COLO668 (cell line): ENCODE data around the gene ERC1.

ENCODE experiments used
- DNase-seq: peaks from one replicate; lab custom pipeline; 2025; ENCODE audit not compliant: unreplicated experiment; lab: John Stamatoyannopoulos, UW

Gene ERC1

GRCh38 chr12:1280059-1280458 lies 289.0 kb downstream of the ERC1 start:
- DNase-seq: no peak

- DNase-seq: no peak
Observed at GRCh38 chr12:1281683-1282366, 290.8 kb downstream of the ERC1 start.

GRCh38 chr12:1282670-1283315 lies 291.8 kb downstream of the ERC1 start:
- no peak for DNase-seq

GRCh38 chr12:1283316-1283715 lies 292.3 kb downstream of the ERC1 start:
- no peak for DNase-seq

DNA sequence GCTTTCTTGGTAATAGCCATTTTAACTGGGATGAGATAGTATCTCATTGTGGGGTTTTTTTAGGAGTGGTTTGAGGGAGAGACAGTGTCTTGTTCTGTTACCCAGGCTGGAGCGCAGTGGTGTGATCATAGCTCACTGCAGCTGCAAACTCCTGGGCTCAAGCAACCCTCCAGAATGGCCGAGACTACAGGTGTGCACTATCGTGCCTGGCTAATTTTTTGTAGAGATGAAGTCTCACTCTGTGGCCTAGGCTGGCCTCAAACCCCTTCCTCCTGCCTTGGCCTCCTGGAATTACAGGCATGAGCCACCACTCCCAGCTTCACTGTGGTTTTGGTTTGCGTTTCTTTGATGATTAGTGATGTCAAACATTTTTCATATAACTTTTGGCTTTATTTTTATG lies 293.6 kb downstream of the ERC1 start:
- no peak for DNase-seq

GRCh38 chr12:1287446-1287975 lies 296.5 kb downstream of the ERC1 start:
- no peak for DNase-seq

DNA sequence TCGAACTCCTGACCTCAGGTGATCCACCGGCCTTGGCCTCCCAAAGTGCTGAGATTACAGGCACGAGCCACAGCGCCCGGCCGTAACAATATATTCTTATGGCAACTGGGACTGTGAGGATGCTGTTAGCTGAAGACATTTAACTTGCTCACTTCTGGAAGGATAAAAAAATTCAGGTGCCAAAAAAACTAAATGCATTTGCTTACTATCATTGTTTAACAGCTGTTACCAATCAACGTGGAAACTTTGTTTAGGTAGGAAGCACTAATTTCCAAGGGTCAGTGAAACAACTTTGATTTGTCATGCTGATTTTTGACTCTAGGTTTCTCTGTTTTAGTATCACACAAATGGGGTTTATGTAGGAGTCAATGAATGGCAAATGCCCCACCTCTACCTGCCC lies 297.3 kb downstream of the ERC1 start:
- no peak for DNase-seq

DNA sequence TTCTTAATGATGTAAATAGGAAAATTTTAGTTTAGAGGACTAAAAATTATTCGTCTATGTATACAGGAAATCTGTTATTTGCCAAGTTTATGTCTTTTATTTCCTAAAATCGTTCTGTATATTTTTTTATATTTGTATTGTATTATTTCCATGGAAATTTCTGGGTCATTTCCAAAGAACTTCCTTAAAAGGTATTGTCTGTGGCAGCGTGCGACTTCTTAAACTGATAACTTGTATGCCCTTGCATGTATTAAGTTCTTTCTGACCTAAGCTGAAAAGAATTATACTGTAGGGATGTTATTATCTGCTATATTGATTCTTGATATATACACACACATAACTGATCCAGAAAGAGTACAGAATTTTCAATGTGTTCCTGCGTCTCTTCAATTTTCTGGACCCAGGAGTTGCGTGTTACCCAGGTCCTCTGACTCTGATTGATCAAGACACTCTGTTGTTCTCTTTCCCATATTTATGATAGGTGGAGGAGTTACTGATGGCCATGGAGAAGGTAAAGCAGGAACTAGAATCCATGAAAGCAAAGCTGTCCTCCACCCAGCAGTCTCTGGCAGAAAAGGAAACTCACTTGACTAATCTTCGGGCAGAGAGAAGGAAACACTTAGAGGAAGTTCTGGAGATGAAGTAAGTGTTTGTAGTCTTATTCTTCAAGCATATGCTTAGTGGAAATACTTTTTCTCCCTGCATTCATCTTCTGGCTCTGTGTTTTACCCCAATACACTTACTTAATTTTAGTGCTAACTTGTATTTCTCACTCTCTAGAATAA lies 298.5 kb downstream of the ERC1 start:
- DNase-seq: no peak

- DNase-seq: no peak
Observed at GRCh38 chr12:1290716-1291115, 299.7 kb downstream of the ERC1 start.

DNA sequence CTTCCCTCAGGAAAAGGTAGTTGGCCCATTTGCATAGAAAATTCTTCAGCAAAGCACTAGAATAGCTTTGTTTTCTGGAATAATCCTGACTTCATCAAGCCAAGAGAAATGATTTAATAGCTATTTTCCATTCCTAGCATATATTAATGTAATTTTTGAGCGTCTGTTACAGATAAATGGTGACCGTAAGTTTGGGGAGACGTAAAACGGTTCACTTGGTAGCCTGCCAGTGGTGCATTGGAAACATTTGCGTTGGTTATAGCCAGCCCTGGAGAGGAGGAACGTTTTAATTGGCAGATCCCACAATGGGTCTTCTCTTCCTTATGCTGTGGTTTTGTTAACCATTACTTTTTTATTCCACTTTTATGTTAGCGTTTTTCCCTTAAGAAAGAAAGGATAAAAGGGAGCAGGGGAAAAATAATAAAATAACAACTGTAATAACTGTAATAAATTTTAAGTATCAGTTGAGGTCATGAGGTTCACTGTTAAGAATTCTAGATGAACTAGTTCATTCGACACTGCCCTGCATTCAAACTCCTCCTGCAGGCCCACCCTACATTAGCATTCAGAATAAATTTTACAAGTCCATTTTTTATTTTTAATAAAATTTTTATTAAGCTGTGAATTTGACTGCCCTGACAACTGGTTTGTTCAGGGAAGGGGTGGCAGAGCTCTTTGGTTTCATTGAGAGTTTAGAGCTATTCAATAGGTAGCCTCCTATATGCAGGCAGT lies 300.7 kb downstream of the ERC1 start:
- no peak for DNase-seq

DNA sequence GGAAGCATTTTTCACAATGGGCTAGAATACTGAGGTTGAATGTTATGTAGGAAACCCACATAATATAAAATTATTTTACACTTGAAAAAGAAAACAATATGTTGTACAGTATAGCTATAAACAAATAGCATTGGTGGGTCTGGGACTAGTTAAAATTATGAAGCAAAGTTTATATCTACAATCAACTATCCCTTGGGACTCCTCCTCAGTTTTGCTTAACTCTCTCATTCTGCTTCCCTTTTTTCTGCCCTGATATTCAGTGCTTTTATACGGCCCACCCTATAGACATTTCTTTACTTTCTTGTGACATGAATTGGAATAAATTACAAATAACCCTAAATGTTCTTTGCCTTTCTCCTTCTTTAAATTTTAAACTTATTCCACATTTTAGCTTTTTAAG lies 302.9 kb downstream of the ERC1 start:
- DNase-seq: no peak

- no peak for DNase-seq
Observed at GRCh38 chr12:1297206-1297605, 306.2 kb downstream of the ERC1 start.

GRCh38 chr12:1297639-1298175 lies 306.7 kb downstream of the ERC1 start:
- DNase-seq: no peak

DNA sequence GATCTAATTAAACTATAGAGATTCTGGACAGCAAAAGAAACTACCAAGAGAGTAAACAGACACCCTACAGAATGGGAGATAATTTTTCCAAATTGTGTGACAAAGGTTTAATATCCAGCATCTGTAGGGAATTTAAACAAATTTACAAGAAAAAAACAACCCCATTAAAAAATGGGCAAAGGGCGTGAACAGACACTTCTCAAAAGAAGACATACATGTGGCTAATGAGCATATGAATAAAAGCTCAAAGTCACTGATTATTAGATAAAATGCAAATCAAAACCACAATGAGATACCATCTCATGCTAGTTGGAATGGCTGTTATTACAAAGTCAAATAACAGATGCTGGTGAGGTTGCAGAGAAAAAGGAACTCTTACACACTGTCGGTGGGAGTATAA lies 309.4 kb downstream of the ERC1 start:
- DNase-seq: no peak

GRCh38 chr12:1302201-1302870 lies 311.3 kb downstream of the ERC1 start:
- no peak for DNase-seq

DNA sequence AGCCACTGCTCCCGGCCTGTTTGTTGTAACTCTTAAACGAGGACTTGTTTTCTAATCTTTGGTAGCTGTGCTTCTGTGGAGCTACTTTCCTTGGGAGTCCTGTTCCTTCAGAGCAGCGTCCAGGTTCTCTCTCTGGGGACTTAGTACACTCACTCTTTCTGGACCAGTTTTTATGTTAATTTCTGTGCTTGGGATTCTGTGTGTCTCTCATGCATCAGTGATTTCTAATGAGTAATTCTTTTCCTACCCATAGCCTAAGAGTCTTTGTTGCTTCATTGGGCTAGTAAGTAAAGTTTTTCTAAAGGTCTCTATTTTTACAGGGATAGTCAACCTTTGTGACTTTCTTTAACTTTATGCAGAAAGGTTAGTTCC lies 314.0 kb downstream of the ERC1 start:
- DNase-seq: no peak

- DNase-seq: no peak
Observed at GRCh38 chr12:1305791-1306500, 314.9 kb downstream of the ERC1 start.

- no peak for DNase-seq
Observed at GRCh38 chr12:1306817-1307216, 315.8 kb downstream of the ERC1 start.

DNA sequence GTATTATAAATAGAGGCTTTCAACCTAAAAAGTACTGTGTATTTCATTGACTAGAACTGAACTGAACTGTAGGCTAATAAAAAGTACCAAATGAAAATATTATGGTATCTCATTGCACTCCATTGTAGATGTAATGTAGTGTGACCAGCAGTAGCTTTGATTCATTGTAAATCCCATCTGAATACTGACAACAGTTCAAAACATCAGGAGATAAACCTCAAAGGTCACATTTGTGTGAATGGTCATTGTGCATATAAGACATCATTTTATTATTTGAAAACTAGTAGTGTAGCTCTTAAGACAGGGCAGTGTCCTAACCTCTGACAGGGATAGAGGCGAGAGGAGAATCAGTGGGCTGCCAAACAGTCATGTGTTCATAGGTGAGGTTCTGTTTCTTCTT lies 316.8 kb downstream of the ERC1 start:
- no peak for DNase-seq

DNA sequence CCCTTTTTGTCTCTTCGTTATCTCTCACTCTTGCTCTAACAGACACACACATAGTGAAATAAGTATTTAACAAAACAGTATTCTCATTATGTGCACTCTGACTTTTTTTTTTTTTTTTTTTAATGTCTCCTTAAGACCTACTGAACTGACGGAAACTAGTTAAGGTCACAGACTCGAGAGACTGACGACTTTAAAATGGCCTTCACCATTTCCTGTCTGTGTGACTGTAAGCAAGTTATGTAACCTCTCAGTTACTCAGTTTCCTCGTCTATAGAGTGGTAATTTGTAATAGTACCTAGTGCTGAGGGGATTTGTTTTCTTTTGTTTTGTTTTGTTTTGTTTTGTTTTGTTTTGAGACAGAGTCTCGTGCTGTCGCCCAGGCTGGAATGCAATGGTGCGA lies 318.6 kb downstream of the ERC1 start:
- no peak for DNase-seq
